ENCODE measurements around the gene CALU. TPM values are rescaled to one million over a fixed set of nuclear protein-coding genes. Genes with fewer than 3 reads are reported as not detected.

Gene CALU
- total and polyA plus RNA-seq, 4 experiments from 2014 or later: 18.4 to 24.2 (median 22.0) TPM

DNA sequence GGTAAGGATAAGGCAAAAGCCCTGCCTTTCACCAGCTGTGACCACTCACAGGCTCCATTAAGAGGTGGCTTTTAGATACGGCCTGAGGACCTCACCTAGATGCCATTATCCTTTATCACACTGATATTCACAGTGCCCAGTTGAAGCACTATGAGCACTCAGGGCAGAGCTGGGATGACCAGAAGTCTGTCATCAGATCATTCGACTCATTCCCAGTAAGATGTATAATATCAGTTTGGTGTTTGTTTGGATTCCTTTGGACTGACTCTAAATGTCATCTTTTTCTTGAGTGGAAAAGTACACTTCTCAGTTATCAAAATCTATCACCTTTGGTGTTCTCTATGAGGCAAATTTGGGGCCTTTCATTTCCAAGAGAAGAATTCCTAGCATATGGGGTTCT, 71.3 kb downstream of the CALU start:
- Histone ChIP-seq H3K9me3 (ENCODE audit: control insufficient read depth in 1 of 2, low read length in 2 of 2) (no peaks in the 10 kb centered on the region), H3K4me1 (ENCODE audit: insufficient read depth, low read length) (no peaks in the 10 kb centered on the region), H3K36me3 (ENCODE audit: insufficient read depth, low read length) (peaks cover 3% of the 10 kb centered on the region), H3K4me3 (ENCODE audit: low read length in 2 of 2) (no peak overlapping the region), H3K27ac (ENCODE audit: low read depth, low read length) (no peak overlapping the region), H3K27me3 (ENCODE audit: insufficient read depth, low read length) (no peaks in the 10 kb centered on the region)
- no peak overlapping the region for H3K4me3 Mint-ChIP-seq
- ChIA-PET CTCF (ENCODE audit: partially characterized antibody) (no interaction called here), POLR2A (ENCODE audit: partially characterized antibody) (no interaction called here)
- intact Hi-C loops (cut with micrococcal nuclease): no loop called here
- no peaks in the 10 kb centered on the region for H3K4me1 Mint-ChIP-seq
- DNase-seq: no peak
- no peaks in the 10 kb centered on the region for H3K27me3 Mint-ChIP-seq
- H3K36me3 Mint-ChIP-seq: peaks cover 7% of the 10 kb centered on the region in 2 donors
- no peaks in the 10 kb centered on the region for H3K9me3 Mint-ChIP-seq
- no peak overlapping the region for H3K27ac Mint-ChIP-seq

DNA sequence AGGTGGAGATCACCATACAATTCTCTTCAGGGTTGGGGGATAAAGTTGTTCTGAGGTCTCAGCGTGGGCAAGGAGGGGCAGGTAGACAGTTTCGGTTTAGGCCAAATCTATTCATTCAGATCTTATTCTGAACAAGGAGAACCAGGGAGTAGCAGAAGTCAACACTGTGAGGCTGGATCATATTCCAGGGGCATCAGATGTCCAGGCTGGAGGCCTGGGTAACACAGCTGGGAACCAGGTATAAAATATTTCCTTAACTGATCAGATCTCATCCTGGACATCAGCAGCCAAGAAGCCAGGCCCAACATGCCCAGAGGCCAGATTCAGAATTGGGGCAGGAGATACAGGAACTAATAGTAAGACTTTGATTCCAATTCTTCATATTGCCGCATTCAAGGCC, 71.8 kb downstream of the CALU start:
- CTCF ChIA-PET (ENCODE audit: partially characterized antibody): no interaction called here
- Mint-ChIP-seq H3K27me3 (peaks cover 0 to 2% of the 10 kb centered on the region in 2 donors), H3K4me3 (no peak overlapping the region), H3K27ac (no peak overlapping the region), H3K4me1 (no peaks in the 10 kb centered on the region), H3K36me3 (peaks cover 5 to 6% of the 10 kb centered on the region in 2 donors), H3K9me3 (no peaks in the 10 kb centered on the region)
- H3K4me1 ChIP-seq (ENCODE audit: insufficient read depth, low read length): no peaks in the 10 kb centered on the region
- DNase-seq: no peak
- intact Hi-C loops (cut with micrococcal nuclease): no loop called here
- POLR2A ChIA-PET (ENCODE audit: partially characterized antibody): no interaction called here
- no peak overlapping the region for H3K4me3 ChIP-seq (ENCODE audit: low read length in 2 of 2)
- H3K27me3 ChIP-seq (ENCODE audit: insufficient read depth, low read length): no peaks in the 10 kb centered on the region
- H3K27ac ChIP-seq (ENCODE audit: low read depth, low read length): no peak overlapping the region
- no peaks in the 10 kb centered on the region for H3K36me3 ChIP-seq (ENCODE audit: insufficient read depth, low read length)
- H3K9me3 ChIP-seq (ENCODE audit: control insufficient read depth in 1 of 2, low read length in 2 of 2): no peaks in the 10 kb centered on the region

DNA sequence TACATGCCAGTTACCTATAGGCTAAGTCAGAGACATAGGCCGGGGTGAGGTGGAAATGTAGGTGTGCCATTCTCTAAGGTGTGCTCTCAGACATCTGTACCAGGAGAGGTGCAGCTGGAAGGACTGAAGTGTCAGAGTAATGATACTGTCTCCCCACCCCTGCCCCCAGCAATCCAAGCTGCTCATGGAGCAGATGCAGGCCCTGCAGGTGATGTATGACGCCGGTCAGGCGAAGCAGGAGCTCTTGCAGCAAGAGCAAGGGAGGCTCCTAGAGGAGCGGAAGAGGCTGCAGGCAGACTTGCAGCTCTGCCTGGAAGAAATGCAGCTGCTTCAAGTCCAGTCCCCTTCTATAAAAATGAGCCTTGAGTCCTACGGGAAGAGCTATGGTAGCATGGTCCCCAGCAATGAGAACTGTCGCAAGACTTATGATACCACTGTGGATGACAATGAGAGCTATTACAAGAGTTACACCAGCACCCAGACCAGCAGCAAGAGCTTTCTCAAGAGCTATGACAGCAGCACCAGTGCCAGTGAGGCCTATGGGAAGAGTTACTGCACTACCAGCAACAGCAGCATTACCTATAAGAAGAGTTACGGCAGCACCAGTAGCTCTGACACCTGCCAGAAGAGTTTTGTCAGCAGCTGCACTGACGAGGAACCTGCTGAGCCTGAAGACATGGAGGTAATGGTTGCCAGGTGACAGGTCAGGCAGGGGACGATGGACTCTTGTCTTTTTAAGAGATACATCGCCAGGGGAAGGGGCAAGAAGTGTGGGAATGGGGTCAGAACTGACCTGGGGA, 72.7 kb downstream of the CALU start:
- Mint-ChIP-seq H3K4me1 (no peaks in the 10 kb centered on the region), H3K4me3 (no peak overlapping the region), H3K36me3 (no peaks in the 10 kb centered on the region), H3K27ac (no peak overlapping the region), H3K27me3 (peaks cover 0 to 2% of the 10 kb centered on the region in 2 donors), H3K9me3 (no peaks in the 10 kb centered on the region)
- CTCF ChIA-PET (ENCODE audit: partially characterized antibody): no interaction called here
- no peak overlapping the region for H3K27ac ChIP-seq (ENCODE audit: low read depth, low read length)
- DNase-seq: no peak
- H3K4me3 ChIP-seq (ENCODE audit: low read length in 2 of 2): no peak overlapping the region
- intact Hi-C loops (cut with micrococcal nuclease): no loop called here
- POLR2A ChIA-PET (ENCODE audit: partially characterized antibody): no interaction called here
- no peaks in the 10 kb centered on the region for H3K27me3 ChIP-seq (ENCODE audit: insufficient read depth, low read length)
- H3K9me3 ChIP-seq (ENCODE audit: control insufficient read depth in 1 of 2, low read length in 2 of 2): no peaks in the 10 kb centered on the region
- H3K4me1 ChIP-seq (ENCODE audit: insufficient read depth, low read length): no peaks in the 10 kb centered on the region
- H3K36me3 ChIP-seq (ENCODE audit: insufficient read depth, low read length): no peaks in the 10 kb centered on the region

GRCh38 chr7:128812514-128813168, 73.5 kb downstream of the CALU start:
- CTCF ChIA-PET (ENCODE audit: partially characterized antibody): no interaction called here
- H3K4me3 Mint-ChIP-seq: no peak overlapping the region

DNA sequence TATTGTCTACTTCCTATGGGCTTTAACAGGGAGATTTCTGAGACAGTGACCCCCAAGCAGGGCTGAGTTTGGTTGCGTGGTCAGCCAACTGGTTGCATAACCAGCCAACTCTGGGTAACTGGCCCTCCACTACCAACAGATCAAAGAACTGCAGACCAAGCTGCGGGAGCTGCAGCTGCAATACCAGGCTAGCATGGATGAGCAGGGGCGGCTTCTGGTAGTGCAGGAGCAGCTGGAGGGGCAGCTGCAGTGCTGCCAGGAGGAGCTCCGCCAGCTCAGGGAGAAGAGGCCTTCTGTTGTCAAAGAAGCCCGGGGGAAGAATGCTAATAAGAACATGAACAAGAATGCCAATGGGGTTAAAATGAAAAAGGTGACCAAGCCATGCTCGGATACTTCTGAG, 75.3 kb downstream of the CALU start:
- intact Hi-C loops (cut with micrococcal nuclease): no loop called here
- H3K4me1 Mint-ChIP-seq: no peaks in the 10 kb centered on the region
- H3K27me3 ChIP-seq (ENCODE audit: insufficient read depth, low read length): no peaks in the 10 kb centered on the region
- ChIA-PET CTCF (ENCODE audit: partially characterized antibody) (no interaction called here), POLR2A (ENCODE audit: partially characterized antibody) (no interaction called here)
- DNase-seq: no peak
- no peak overlapping the region for H3K27ac ChIP-seq (ENCODE audit: low read depth, low read length)
- H3K4me3 ChIP-seq (ENCODE audit: low read length in 2 of 2): no peak overlapping the region
- H3K36me3 ChIP-seq (ENCODE audit: insufficient read depth, low read length): no peaks in the 10 kb centered on the region
- no peaks in the 10 kb centered on the region for H3K9me3 Mint-ChIP-seq
- H3K36me3 Mint-ChIP-seq: no peaks in the 10 kb centered on the region
- no peaks in the 10 kb centered on the region for H3K4me1 ChIP-seq (ENCODE audit: insufficient read depth, low read length)
- H3K9me3 ChIP-seq (ENCODE audit: control insufficient read depth in 1 of 2, low read length in 2 of 2): no peaks in the 10 kb centered on the region
- H3K27me3 Mint-ChIP-seq: peaks cover 0 to 2% of the 10 kb centered on the region in 2 donors
- H3K27ac Mint-ChIP-seq: peak overlapping the region in 2 of 7 donors; percentile 58 to 77
- no peak overlapping the region for H3K4me3 Mint-ChIP-seq

More at GRCh38 chr7:128812514-128813168, 73.5 kb downstream of the CALU start:
- intact Hi-C loops (cut with micrococcal nuclease): no loop called here
- Histone ChIP-seq H3K27me3 (ENCODE audit: insufficient read depth, low read length) (no peaks in the 10 kb centered on the region), H3K36me3 (ENCODE audit: insufficient read depth, low read length) (no peaks in the 10 kb centered on the region), H3K4me1 (ENCODE audit: insufficient read depth, low read length) (no peaks in the 10 kb centered on the region), H3K27ac (ENCODE audit: low read depth, low read length) (no peak overlapping the region), H3K9me3 (ENCODE audit: control insufficient read depth in 1 of 2, low read length in 2 of 2) (no peaks in the 10 kb centered on the region), H3K4me3 (ENCODE audit: low read length in 2 of 2) (no peak overlapping the region)
- POLR2A ChIA-PET (ENCODE audit: partially characterized antibody): no interaction called here
- DNase-seq: no peak
- peaks cover 0 to 2% of the 10 kb centered on the region in 2 donors for H3K27me3 Mint-ChIP-seq
- no peak overlapping the region for H3K27ac Mint-ChIP-seq
- H3K9me3 Mint-ChIP-seq: no peaks in the 10 kb centered on the region
- H3K4me1 Mint-ChIP-seq: no peaks in the 10 kb centered on the region
- H3K36me3 Mint-ChIP-seq: no peaks in the 10 kb centered on the region

DNA sequence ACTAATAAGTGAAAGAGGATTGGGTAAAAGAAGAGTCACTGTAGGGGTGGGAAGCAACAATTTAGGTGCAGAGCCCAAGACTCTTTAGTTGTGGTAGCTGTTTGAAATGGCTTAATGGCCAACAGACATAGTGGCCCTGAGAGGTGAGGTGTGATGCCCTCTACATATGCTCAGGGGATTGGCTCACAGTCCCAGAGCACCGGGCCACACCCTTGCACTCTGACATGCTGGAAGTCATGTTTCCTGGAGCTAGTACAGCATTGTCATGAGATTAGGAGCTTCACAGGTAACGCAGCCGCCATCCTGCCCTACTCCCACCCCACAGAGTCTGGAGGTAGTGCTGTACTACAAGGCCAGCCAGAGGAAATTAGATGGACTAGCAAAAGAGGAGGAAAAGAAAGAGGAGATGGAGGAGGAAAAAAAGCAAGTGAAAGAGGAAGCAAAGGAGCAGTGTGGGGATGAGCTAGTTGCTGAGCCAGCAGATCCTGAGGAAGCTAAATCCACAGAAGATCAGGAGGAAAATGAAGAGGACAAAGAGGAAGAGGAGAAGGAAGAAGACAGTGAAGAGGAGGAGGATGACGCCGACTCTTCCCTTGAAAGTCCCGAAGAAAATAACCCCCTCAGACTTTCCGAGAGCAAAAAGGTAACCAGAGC, 76.3 kb downstream of the CALU start:
- ChIA-PET POLR2A (ENCODE audit: partially characterized antibody) (no interaction called here), CTCF (ENCODE audit: partially characterized antibody) (no interaction called here)
- Histone ChIP-seq H3K4me3 (ENCODE audit: low read length in 2 of 2) (no peak overlapping the region), H3K27ac (ENCODE audit: low read depth, low read length) (no peak overlapping the region), H3K36me3 (ENCODE audit: insufficient read depth, low read length) (no peaks in the 10 kb centered on the region), H3K27me3 (ENCODE audit: insufficient read depth, low read length) (no peaks in the 10 kb centered on the region), H3K4me1 (ENCODE audit: insufficient read depth, low read length) (no peaks in the 10 kb centered on the region), H3K9me3 (ENCODE audit: control insufficient read depth in 1 of 2, low read length in 2 of 2) (no peaks in the 10 kb centered on the region)
- intact Hi-C loops (cut with micrococcal nuclease): no loop called here
- Mint-ChIP-seq H3K9me3 (no peaks in the 10 kb centered on the region), H3K4me3 (no peak overlapping the region), H3K4me1 (peaks cover 0 to 4% (median 0%) of the 10 kb centered on the region in 4 donors), H3K27me3 (peaks cover 0 to 2% of the 10 kb centered on the region in 2 donors), H3K27ac (peak overlapping the region in 1 of 7 donors; percentile 20), H3K36me3 (no peaks in the 10 kb centered on the region)
- DNase-seq: no peak

- H3K27me3 Mint-ChIP-seq: peaks cover 2 to 7% of the 10 kb centered on the region in 2 donors
- H3K27ac ChIP-seq (ENCODE audit: low read depth, low read length): no peak overlapping the region
- no peaks in the 10 kb centered on the region for H3K36me3 ChIP-seq (ENCODE audit: insufficient read depth, low read length)
- H3K4me1 ChIP-seq (ENCODE audit: insufficient read depth, low read length): no peaks in the 10 kb centered on the region
- peaks cover 0 to 4% (median 0%) of the 10 kb centered on the region in 4 donors for H3K4me1 Mint-ChIP-seq
- ChIA-PET POLR2A (ENCODE audit: partially characterized antibody) (no interaction called here), CTCF (ENCODE audit: partially characterized antibody) (interaction anchor here (1.2 to 1.9 kb wide), 4 partner anchors 10 to 64 kb away, joined by 3 to 6 read pairs (median 3); no protein-coding TSS in a partner anchor)
- no peaks in the 10 kb centered on the region for H3K36me3 Mint-ChIP-seq
- H3K27ac Mint-ChIP-seq: no peak overlapping the region
- H3K9me3 ChIP-seq (ENCODE audit: control insufficient read depth in 1 of 2, low read length in 2 of 2): no peaks in the 10 kb centered on the region
- DNase-seq: no peak
- H3K4me3 Mint-ChIP-seq: no peak overlapping the region
- H3K27me3 ChIP-seq (ENCODE audit: insufficient read depth, low read length): no peaks in the 10 kb centered on the region
- H3K4me3 ChIP-seq (ENCODE audit: low read length in 2 of 2): no peak overlapping the region
- H3K9me3 Mint-ChIP-seq: no peaks in the 10 kb centered on the region
- intact Hi-C loops (cut with micrococcal nuclease): no loop called here
Measured at GRCh38 chr7:128818694-128819093, 79.5 kb downstream of the CALU start.

All from CD4-positive, alpha-beta memory T cell (primary cell).